OCI-LY7 (cell line): ENCODE measurements around the gene AVPR2. TPM values are rescaled to one million over a fixed set of nuclear protein-coding genes. Genes with fewer than 3 reads are reported as not detected.

Experiments used
- BruUV-seq: library from RNA; stranded (reverse); fragments of 400-500 nt; replicated peaks from 2 replicates; lab custom pipeline; 2021; lab: Mats Ljungman, UMichigan
- CTCF ChIA-PET: fragments of 300-600 bp; sonication (Branson Sonifier 250); formaldehyde crosslinking; loops from one replicate; lab custom pipeline; 2022; ENCODE audit warnings: antibody characterized with exemption; ENCODE audit not compliant: unreplicated experiment; lab: Charles Lee
- POLR2A ChIA-PET: fragments of 300-600 bp; sonication (Branson Sonifier 250); formaldehyde crosslinking; loops from one replicate; lab custom pipeline; 2022; ENCODE audit warnings: antibody characterized with exemption; lab: Charles Lee
- DNase-seq: peaks from one replicate; pipeline ENCODE4 v3.0.0-alpha.2; 2015; ENCODE audit warnings: low spot score
- H2AFZ ChIP-seq: fragments of 200-600 bp; sonication (generic), shearing (Covaris generic); 2 replicates; pipeline ENCODE4 v1.6.1; 2014; ENCODE audit warnings: mild to moderate bottlenecking, antibody characterized with exemption, low read length, moderate library complexity
- H3K27ac ChIP-seq: fragments of 200-600 bp; sonication (generic); 2 replicates; pipeline ENCODE4 v1.5.1; 2014; ENCODE audit warnings: mixed run types, low read depth, mild to moderate bottlenecking, moderate library complexity, low read length, inconsistent platforms; ENCODE audit not compliant: poor library complexity, severe bottlenecking
- H3K36me3 ChIP-seq: fragments of 200-600 bp; sonication (generic); 2 replicates; pipeline ENCODE4 v1.6.1; 2014; ENCODE audit warnings: mild to moderate bottlenecking, antibody characterized with exemption, low read length, moderate library complexity, mixed read lengths; ENCODE audit not compliant: insufficient read depth
- H3K4me1 ChIP-seq: fragments of 200-600 bp; sonication (generic); 2 replicates; pipeline ENCODE4 v1.5.1; 2014; ENCODE audit warnings: mild to moderate bottlenecking, low read length; ENCODE audit not compliant: insufficient read depth, poor library complexity, severe bottlenecking
- H3K4me2 ChIP-seq: fragments of 200-600 bp; sonication (generic); 2 replicates; pipeline ENCODE4 v1.6.1; 2014; ENCODE audit warnings: mild to moderate bottlenecking, low read length
- H3K4me3 ChIP-seq: fragments of 200-600 bp; sonication (generic); 2 replicates; pipeline ENCODE4 v1.5.1; 2014; ENCODE audit warnings: mild to moderate bottlenecking, low read depth, low read length; ENCODE audit not compliant: poor library complexity, severe bottlenecking
- H3K79me2 ChIP-seq: fragments of 200-600 bp; sonication (generic); 2 replicates; pipeline ENCODE4 v1.6.1; 2016; ENCODE audit warnings: low read depth, mild to moderate bottlenecking, low read length, moderate library complexity, mixed read lengths; ENCODE audit not compliant: insufficient read depth
- H3K9me2 ChIP-seq: fragments of 200-600 bp; sonication (generic); 2 replicates; pipeline ENCODE4 v1.6.1; 2016; ENCODE audit warnings: mild to moderate bottlenecking, low read length, mixed read lengths; ENCODE audit not compliant: insufficient read depth
- H3K9me3 ChIP-seq: fragments of 200-600 bp; sonication (generic); 2 replicates; pipeline ENCODE4 v1.6.1; 2014; ENCODE audit warnings: mild to moderate bottlenecking, mixed run types, low read length, mixed read lengths
- H4K20me1 ChIP-seq: fragments of 200-600 bp; sonication (generic); 2 replicates; pipeline ENCODE4 v1.6.1; 2014; ENCODE audit warnings: mild to moderate bottlenecking, antibody characterized with exemption, low read length, moderate library complexity, mixed read lengths; ENCODE audit not compliant: insufficient read depth
- EZH2phosphoT487 ChIP-seq: fragments of 200-600 bp; sonication (generic); IDR thresholded peaks from 2 replicates; pipeline ENCODE4 v1.6.1; 2018; ENCODE audit warnings: low read depth, borderline replicate concordance, mild to moderate bottlenecking, mixed run types, antibody characterized with exemption, low read length, moderate library complexity, mixed read lengths
- intact Hi-C: fragments of 100-400 bp; cut with micrococcal nuclease; formaldehyde crosslinking; loops from one replicate; pipeline ENCODE4 v1.10.0; 2022; ENCODE audit not compliant: unreplicated experiment
- total RNA-seq, 2 experiments: library from RNA; depleted of rRNA in 1 of 2; stranded (reverse); fragments of >200 nt in 1 of 2; shearing (Covaris generic) in 1 of 2; gene quantifications; 2 replicates each; pipeline ENCODE4 v1.2.3, GENCODE V29; 2014 to 2022
- TF ChIP-seq, protein P1 (sequence below): fragments of 200-600 bp; sonication (generic); conservative IDR thresholded peaks from 2 replicates; pipeline ENCODE4 v1.5.1; 2014; ENCODE audit warnings: mild to moderate bottlenecking, antibody characterized with exemption, low read length, moderate library complexity, mixed read lengths

AVPR2 gene
- total RNA-seq, 2 experiments from 2014 or later, result 0.09 TPM; not detected in 1

- peaks cover 16% of the 10 kb centered on the region for H3K4me1 ChIP-seq
- POLR2A ChIA-PET, result interaction anchor here (0.6 to 1.2 kb wide), 3 partner anchors 24 to 557 kb away, joined by 3 to 4 read pairs (median 4); no protein-coding TSS in a partner anchor
Observed at GRCh38 chrX:153944800-153945150, 40.3 kb downstream of the AVPR2 start.

DNA sequence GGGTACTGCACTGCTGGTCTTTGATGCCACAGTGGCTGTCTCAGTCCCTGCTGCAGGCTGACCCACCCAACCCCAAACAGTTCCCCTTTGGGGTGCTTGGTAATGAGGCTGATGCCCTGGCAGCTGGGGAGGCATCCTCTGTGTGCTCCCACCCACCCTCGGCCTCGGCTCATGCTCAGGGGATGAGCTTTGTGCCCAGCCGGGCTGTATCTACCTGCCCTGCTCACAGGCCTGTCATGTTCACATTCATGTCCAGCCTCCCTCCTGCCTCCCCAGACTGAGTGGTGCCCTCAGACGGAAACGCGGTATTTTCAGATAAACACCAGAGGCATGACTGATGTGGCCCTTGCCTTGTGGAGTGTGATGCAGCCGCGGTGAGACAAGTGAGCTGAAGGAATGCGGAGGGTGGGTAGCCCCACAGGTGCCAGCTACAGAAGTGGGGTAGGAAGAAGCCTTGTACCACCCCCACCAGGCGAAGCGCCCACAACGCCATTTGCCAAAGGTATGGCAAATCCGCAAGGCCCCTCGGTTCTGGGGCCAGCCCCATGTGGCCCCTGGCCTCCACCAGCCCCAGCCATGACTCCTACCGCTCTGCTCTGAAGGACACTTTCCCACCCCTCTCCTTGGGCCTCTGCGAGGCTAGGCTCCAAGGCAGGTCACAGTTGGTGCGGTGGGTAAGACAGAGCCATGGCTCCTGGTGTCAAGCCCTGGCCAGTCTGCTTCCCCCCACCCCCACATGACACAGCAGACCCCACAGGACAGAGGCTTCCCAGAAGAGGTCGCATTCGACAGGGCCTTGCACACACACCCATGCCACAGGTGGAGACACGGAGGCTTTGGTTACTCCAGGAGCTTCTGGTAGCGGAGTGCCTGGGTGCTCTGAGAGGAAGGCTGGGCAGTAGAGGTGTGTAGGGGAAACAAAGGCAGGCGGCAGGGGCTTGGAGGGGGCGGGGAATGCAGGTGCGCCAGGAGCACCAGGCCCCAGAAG is 41.8 kb downstream of the AVPR2 start:
- no TSS peak for BruUV-seq
- H2AFZ ChIP-seq, result no peak overlapping the region
- no peak overlapping the region for H3K27ac ChIP-seq
- H3K79me2 ChIP-seq, result no peaks in the 10 kb centered on the region
- DNase-seq, result no peak
- H3K9me2 ChIP-seq, result no peaks in the 10 kb centered on the region
- H3K9me3 ChIP-seq, result no peaks in the 10 kb centered on the region
- ChIA-PET POLR2A (interaction anchor here (0.7 to 1.2 kb wide), 2 partner anchors 21 to 23 kb away, joined by 4 read pairs; no protein-coding TSS in a partner anchor), CTCF (interaction anchor here (0.6 to 1.5 kb wide), 2 partner anchors 21 to 22 kb away, joined by 3 to 11 read pairs; no protein-coding TSS in a partner anchor)
- H3K4me1 ChIP-seq, result peaks cover 16% of the 10 kb centered on the region
- no peaks in the 10 kb centered on the region for H4K20me1 ChIP-seq
- no peak for TF ChIP-seq EZH2phosphoT487
- TF ChIP-seq, protein P1, sequence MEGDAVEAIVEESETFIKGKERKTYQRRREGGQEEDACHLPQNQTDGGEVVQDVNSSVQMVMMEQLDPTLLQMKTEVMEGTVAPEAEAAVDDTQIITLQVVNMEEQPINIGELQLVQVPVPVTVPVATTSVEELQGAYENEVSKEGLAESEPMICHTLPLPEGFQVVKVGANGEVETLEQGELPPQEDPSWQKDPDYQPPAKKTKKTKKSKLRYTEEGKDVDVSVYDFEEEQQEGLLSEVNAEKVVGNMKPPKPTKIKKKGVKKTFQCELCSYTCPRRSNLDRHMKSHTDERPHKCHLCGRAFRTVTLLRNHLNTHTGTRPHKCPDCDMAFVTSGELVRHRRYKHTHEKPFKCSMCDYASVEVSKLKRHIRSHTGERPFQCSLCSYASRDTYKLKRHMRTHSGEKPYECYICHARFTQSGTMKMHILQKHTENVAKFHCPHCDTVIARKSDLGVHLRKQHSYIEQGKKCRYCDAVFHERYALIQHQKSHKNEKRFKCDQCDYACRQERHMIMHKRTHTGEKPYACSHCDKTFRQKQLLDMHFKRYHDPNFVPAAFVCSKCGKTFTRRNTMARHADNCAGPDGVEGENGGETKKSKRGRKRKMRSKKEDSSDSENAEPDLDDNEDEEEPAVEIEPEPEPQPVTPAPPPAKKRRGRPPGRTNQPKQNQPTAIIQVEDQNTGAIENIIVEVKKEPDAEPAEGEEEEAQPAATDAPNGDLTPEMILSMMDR, result no peak
- intact Hi-C loops, result no loop called here
- H3K36me3 ChIP-seq, result peaks cover 49% of the 10 kb centered on the region
- H3K4me2 ChIP-seq, result no peak overlapping the region
- H3K4me3 ChIP-seq, result no peak overlapping the region

More at GRCh38 chrX:153944800-153945150, 40.3 kb downstream of the AVPR2 start:
- Histone ChIP-seq H3K79me2 (no peaks in the 10 kb centered on the region), H3K4me3 (peak overlapping the region; percentile 52), H3K4me2 (peak overlapping the region; percentile 63), H4K20me1 (no peaks in the 10 kb centered on the region), H3K27ac (no peak overlapping the region), H3K36me3 (peaks cover 34% of the 10 kb centered on the region), H2AFZ (0 out of 2 replicates have a peak overlapping the region, but pooled peaks have one; percentile 19), H3K9me3 (no peaks in the 10 kb centered on the region), H3K9me2 (no peaks in the 10 kb centered on the region)
- DNase-seq, result no peak
- intact Hi-C loops, result no loop called here
- CTCF ChIA-PET, result interaction anchor here (0.7 kb wide), 1 partner anchor 23 kb away, joined by 3 read pairs; no protein-coding TSS in a partner anchor
- BruUV-seq, result no TSS peak
- TF ChIP-seq, protein P1, result no peak
- TF ChIP-seq EZH2phosphoT487, result no peak
